HepG2 (cell line): Measurements from ENCODE around the gene AFF4. TPM values are rescaled to one million over a fixed set of nuclear protein-coding genes. Genes with fewer than 3 reads are reported as not detected.

Experiments
- AHR ChIP-seq: IDR thresholded peaks from 2 replicates; pipeline ENCODE4 v1.6.1; 2018; ENCODE audit warnings: missing genetic modification reagents, missing compliant biosample characterization
- CHD2 ChIP-seq: IDR thresholded peaks from 2 replicates; pipeline ENCODE4 v1.6.1; 2011; ENCODE audit warnings: low read depth, low read length, improper control_type of control experiment
- DNMT3B ChIP-seq: conservative IDR thresholded peaks from 2 replicates; pipeline ENCODE4 v1.6.1; 2016; ENCODE audit warnings: missing biosample characterization, control low read depth
- ETV6 ChIP-seq: sonication (generic); formaldehyde crosslinking; conservative IDR thresholded peaks from 2 replicates; pipeline ENCODE4 v1.4.0; 2020; ENCODE audit warnings: missing genetic modification reagents
- KLF13 ChIP-seq: sonication (generic); formaldehyde crosslinking; IDR thresholded peaks from 2 replicates; pipeline ENCODE4 v1.4.0; 2020; ENCODE audit warnings: mild to moderate bottlenecking, missing genetic modification reagents
- MBNL3 ChIP-seq: fragments of 250-450 bp; sonication (Bioruptor Pico); conservative IDR thresholded peaks from 2 replicates; pipeline ENCODE4 v1.8.0; 2022; ENCODE audit warnings: mild to moderate bottlenecking, inconsistent platforms
- NFATC3 ChIP-seq: sonication (generic); formaldehyde crosslinking; IDR thresholded peaks from 2 replicates; pipeline ENCODE4 v1.5.1; 2020; ENCODE audit warnings: mild to moderate bottlenecking, missing genetic modification reagents
- NFKB2 ChIP-seq: sonication (generic); formaldehyde crosslinking; IDR thresholded peaks from 2 replicates; pipeline ENCODE4 v1.4.0; 2020; ENCODE audit warnings: missing genetic modification reagents, borderline replicate concordance
- PAWR ChIP-seq: sonication (generic); formaldehyde crosslinking; IDR thresholded peaks from 2 replicates; pipeline ENCODE4 v1.4.0; 2020; ENCODE audit warnings: missing genetic modification reagents, mild to moderate bottlenecking, borderline replicate concordance
- PTBP1 ChIP-seq: fragments of 200-400 bp; formaldehyde crosslinking; IDR thresholded peaks from 2 replicates; pipeline ENCODE4 v1.6.1; 2018; ENCODE audit warnings: low read length, low read depth; ENCODE audit not compliant: poor library complexity, severe bottlenecking
- RXRA ChIP-seq: sonication (generic); formaldehyde crosslinking; IDR thresholded peaks from 2 replicates; pipeline ENCODE4 v1.5.1; 2020; ENCODE audit warnings: missing genetic modification reagents
- ZNF24 ChIP-seq: fragments of 450-650 bp; IDR thresholded peaks from 2 replicates; pipeline ENCODE4 v1.6.1; 2017; ENCODE audit warnings: antibody characterized with exemption, mild to moderate bottlenecking
- ZNF256 ChIP-seq: sonication (generic); formaldehyde crosslinking; conservative IDR thresholded peaks from 2 replicates; pipeline ENCODE4 v1.4.0; 2020; ENCODE audit warnings: missing genetic modification reagents
- ZNF292 ChIP-seq: sonication (generic); formaldehyde crosslinking; IDR thresholded peaks from 2 replicates; pipeline ENCODE4 v1.8.1; 2022; ENCODE audit warnings: mild to moderate bottlenecking, low read depth, missing genetic modification reagents, borderline replicate concordance
- ZNF33A ChIP-seq: sonication (generic); formaldehyde crosslinking; IDR thresholded peaks from 2 replicates; pipeline ENCODE4 v1.5.1; 2020; ENCODE audit warnings: missing genetic modification reagents, mild to moderate bottlenecking, moderate library complexity, borderline replicate concordance
- ZNF552 ChIP-seq: sonication (generic); formaldehyde crosslinking; IDR thresholded peaks from 2 replicates; pipeline ENCODE4 v1.9.0; 2022; ENCODE audit warnings: missing genetic modification reagents, mild to moderate bottlenecking, borderline replicate concordance
- ZNF652 ChIP-seq: IDR thresholded peaks from 2 replicates; pipeline ENCODE4 v1.6.1; 2016; ENCODE audit warnings: low read depth, borderline replicate concordance
- ZNF746 ChIP-seq: sonication (generic); formaldehyde crosslinking; IDR thresholded peaks from 2 replicates; pipeline ENCODE4 v1.8.0; 2022; ENCODE audit warnings: mild to moderate bottlenecking, missing genetic modification reagents
- ZNF775 ChIP-seq: sonication (generic); formaldehyde crosslinking; IDR thresholded peaks from 2 replicates; pipeline ENCODE4 v1.4.0; 2020; ENCODE audit warnings: missing genetic modification reagents, mild to moderate bottlenecking, moderate library complexity, borderline replicate concordance
- ZNF883 ChIP-seq: sonication (generic); formaldehyde crosslinking; IDR thresholded peaks from 2 replicates; pipeline ENCODE4 v1.5.1; 2020; ENCODE audit warnings: mild to moderate bottlenecking, missing genetic modification reagents; ENCODE audit errors: not compliant biosample characterization
- polyA plus RNA-seq, 8 experiments: library from polyadenylated mRNA; depleted of rRNA in 3 of 8; stranded (reverse) in 7 of 8; unstranded in 1 of 8; fragments of >200 nt; fragmentation: Illumina TruSeq in 4 of 8; extraction: Trizol in 4 of 8; gene quantifications; 2 replicates each; pipeline versions ENCODE4 v1.2.1 to v1.2.3, GENCODE V29; 2011 to 2016; ENCODE audit warnings: low read depth in 4 of 8, missing spikeins in 1 of 8, mixed read lengths in 1 of 8; ENCODE audit not compliant: insufficient read depth in 1 of 8
- total RNA-seq, 5 experiments: library from RNA; depleted of rRNA; stranded (reverse); fragments of >200 nt; fragmentation: Illumina TruSeq; extraction: Trizol; gene quantifications; 2 replicates each; pipeline ENCODE4 v1.2.3, GENCODE V29; 2016; ENCODE audit warnings: low read depth in 1 of 5
- TF ChIP-seq, protein P1 (sequence below): sonication (generic); formaldehyde crosslinking; conservative IDR thresholded peaks from 2 replicates; pipeline ENCODE4 v1.4.0; 2020; ENCODE audit warnings: mild to moderate bottlenecking, missing genetic modification reagents, moderate library complexity
- TF ChIP-seq, protein P2 (sequence below): IDR thresholded peaks from 2 replicates; pipeline ENCODE4 v1.6.1; 2016; ENCODE audit warnings: missing biosample characterization, missing genetic modification reagents, low read depth
- TF ChIP-seq, protein P3 (sequence below): sonication (generic); formaldehyde crosslinking; IDR thresholded peaks from 2 replicates; pipeline ENCODE4 v1.8.0; 2022; ENCODE audit warnings: missing genetic modification reagents, low read depth, mild to moderate bottlenecking, borderline replicate concordance
- TF ChIP-seq, protein P4 (sequence below): sonication (generic); formaldehyde crosslinking; IDR thresholded peaks from 2 replicates; pipeline ENCODE4 v1.4.0; 2020; ENCODE audit warnings: missing genetic modification reagents

Gene AFF4
- total and polyA plus RNA-seq, 2 of the 13 experiments (the other 11 are each of a cell fraction or from before 2014, with no cell fraction given): 22.1 to 25.5 TPM

DNA sequence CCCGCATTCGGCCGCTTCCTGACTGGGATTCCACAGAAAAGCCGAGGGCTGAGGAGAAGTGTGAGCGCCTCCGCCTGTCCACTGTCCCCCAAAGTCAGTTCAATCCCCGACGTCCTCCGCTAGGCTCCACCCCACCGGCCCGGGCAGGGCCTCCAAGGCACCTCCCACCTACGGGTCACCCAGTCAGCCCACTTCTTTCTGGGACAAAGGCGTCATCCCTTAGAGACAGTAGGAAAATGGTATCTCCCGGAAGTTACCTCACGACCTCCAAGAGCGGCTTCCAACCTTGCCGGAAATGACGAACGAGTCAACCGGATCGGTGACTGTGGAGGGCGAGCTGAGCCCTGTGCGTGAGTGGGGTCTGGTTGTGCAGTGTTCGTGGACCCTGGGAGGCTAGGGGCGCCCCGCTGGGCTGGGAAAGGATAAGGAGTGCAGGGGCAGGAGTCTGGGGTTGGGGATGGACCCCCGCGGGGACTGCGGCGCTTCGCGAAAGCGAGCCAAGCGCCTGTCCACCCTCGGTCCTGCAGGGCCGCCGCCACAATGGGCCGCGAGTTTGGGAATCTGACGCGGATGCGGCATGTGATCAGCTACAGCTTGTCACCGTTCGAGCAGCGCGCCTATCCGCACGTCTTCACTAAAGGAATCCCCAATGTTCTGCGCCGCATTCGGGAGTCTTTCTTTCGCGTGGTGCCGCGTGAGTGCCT is 96.9 kb downstream of the AFF4 start, which contains the start of the genes GDF9 and UQCRQ (continued):
- TF ChIP-seq, protein P1, sequence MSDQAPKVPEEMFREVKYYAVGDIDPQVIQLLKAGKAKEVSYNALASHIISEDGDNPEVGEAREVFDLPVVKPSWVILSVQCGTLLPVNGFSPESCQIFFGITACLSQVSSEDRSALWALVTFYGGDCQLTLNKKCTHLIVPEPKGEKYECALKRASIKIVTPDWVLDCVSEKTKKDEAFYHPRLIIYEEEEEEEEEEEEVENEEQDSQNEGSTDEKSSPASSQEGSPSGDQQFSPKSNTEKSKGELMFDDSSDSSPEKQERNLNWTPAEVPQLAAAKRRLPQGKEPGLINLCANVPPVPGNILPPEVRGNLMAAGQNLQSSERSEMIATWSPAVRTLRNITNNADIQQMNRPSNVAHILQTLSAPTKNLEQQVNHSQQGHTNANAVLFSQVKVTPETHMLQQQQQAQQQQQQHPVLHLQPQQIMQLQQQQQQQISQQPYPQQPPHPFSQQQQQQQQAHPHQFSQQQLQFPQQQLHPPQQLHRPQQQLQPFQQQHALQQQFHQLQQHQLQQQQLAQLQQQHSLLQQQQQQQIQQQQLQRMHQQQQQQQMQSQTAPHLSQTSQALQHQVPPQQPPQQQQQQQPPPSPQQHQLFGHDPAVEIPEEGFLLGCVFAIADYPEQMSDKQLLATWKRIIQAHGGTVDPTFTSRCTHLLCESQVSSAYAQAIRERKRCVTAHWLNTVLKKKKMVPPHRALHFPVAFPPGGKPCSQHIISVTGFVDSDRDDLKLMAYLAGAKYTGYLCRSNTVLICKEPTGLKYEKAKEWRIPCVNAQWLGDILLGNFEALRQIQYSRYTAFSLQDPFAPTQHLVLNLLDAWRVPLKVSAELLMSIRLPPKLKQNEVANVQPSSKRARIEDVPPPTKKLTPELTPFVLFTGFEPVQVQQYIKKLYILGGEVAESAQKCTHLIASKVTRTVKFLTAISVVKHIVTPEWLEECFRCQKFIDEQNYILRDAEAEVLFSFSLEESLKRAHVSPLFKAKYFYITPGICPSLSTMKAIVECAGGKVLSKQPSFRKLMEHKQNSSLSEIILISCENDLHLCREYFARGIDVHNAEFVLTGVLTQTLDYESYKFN: peak; percentile 87
- TF ChIP-seq ZNF883 (CRISPR knock-in tag) (peak; percentile 88), AHR (CRISPR knock-in tag) (peak; percentile 10; the same call in 1 of the 2 replicates), NFATC3 (CRISPR knock-in tag) (no peak; the same call in 1 of the 2 replicates), ZNF33A (no peak), ZNF652 (CRISPR knock-in tag) (no peak), ZNF552 (CRISPR knock-in tag) (no peak), ZNF256 (CRISPR knock-in tag) (no peak; the same call in 1 of the 2 replicates), MBNL3 (CRISPR knock-in tag) (no peak), RXRA (peak; percentile 60), ETV6 (CRISPR knock-in tag) (0 out of 2 replicates have a peak, but pooled peaks have one; percentile 23), KLF13 (CRISPR knock-in tag) (no peak), ZNF746 (peak; percentile 72), ZNF292 (CRISPR knock-in tag) (peak; percentile 66; the same call in 1 of the 2 replicates), PAWR (0 out of 2 replicates have a peak, but pooled peaks have one; percentile 21), ZNF24 (no peak), ZNF775 (CRISPR knock-in tag) (no peak), PTBP1 (peak; percentile 63), NFKB2 (CRISPR knock-in tag) (peak; percentile 71; the same call in 1 of the 2 replicates), DNMT3B (CRISPR knock-in tag) (peak; percentile 83), CHD2 (no peak)
- TF ChIP-seq, protein P2, sequence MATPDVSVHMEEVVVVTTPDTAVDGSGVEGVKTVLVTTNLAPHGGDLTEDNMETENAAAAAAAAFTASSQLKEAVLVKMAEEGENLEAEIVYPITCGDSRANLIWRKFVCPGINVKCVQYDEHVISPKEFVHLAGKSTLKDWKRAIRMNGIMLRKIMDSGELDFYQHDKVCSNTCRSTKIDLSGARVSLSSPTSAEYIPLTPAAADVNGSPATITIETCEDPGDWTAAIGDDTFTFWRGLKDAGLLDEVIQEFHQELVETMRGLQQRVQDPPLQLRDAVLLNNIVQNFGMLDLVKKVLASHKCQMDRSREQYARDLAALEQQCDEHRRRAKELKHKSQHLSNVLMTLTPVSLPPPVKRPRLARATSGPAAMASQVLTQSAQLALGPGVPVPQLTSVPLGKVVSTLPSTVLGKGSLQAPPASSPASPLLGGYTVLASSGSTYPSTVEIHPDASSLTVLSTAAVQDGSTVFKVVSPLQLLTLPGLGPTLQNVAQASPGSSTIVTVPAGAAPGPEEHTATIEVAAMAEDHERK (CRISPR knock-in tag): no peak
- TF ChIP-seq, protein P3, sequence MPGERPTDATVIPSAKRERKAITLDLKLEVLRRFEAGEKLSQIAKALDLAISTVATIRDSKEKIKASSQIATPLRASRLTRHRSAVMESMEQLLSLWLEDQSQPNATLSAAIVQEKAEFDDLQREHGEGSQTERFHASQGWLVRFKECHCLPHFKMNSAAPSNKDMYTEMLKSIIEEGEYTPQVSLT (CRISPR knock-in tag): no peak
- TF ChIP-seq, protein P4, sequence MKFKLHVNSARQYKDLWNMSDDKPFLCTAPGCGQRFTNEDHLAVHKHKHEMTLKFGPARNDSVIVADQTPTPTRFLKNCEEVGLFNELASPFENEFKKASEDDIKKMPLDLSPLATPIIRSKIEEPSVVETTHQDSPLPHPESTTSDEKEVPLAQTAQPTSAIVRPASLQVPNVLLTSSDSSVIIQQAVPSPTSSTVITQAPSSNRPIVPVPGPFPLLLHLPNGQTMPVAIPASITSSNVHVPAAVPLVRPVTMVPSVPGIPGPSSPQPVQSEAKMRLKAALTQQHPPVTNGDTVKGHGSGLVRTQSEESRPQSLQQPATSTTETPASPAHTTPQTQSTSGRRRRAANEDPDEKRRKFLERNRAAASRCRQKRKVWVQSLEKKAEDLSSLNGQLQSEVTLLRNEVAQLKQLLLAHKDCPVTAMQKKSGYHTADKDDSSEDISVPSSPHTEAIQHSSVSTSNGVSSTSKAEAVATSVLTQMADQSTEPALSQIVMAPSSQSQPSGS (CRISPR knock-in tag): peak; percentile 58
